Ramos (cell line): ENCODE results near the gene PPP1R12B.

ENCODE experiments used
- in situ Hi-C: fragments of 300-500 bp; cut with MboI; formaldehyde crosslinking; loops from one replicate; pipeline ENCODE4 v1.14.3; 2022; ENCODE audit warnings: low sequenced_read_pairs; ENCODE audit not compliant: unreplicated experiment

PPP1R12B gene, protein sequence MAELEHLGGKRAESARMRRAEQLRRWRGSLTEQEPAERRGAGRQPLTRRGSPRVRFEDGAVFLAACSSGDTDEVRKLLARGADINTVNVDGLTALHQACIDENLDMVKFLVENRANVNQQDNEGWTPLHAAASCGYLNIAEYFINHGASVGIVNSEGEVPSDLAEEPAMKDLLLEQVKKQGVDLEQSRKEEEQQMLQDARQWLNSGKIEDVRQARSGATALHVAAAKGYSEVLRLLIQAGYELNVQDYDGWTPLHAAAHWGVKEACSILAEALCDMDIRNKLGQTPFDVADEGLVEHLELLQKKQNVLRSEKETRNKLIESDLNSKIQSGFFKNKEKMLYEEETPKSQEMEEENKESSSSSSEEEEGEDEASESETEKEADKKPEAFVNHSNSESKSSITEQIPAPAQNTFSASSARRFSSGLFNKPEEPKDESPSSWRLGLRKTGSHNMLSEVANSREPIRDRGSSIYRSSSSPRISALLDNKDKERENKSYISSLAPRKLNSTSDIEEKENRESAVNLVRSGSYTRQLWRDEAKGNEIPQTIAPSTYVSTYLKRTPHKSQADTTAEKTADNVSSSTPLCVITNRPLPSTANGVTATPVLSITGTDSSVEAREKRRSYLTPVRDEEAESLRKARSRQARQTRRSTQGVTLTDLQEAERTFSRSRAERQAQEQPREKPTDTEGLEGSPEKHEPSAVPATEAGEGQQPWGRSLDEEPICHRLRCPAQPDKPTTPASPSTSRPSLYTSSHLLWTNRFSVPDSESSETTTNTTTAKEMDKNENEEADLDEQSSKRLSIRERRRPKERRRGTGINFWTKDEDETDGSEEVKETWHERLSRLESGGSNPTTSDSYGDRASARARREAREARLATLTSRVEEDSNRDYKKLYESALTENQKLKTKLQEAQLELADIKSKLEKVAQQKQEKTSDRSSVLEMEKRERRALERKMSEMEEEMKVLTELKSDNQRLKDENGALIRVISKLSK

DNA sequence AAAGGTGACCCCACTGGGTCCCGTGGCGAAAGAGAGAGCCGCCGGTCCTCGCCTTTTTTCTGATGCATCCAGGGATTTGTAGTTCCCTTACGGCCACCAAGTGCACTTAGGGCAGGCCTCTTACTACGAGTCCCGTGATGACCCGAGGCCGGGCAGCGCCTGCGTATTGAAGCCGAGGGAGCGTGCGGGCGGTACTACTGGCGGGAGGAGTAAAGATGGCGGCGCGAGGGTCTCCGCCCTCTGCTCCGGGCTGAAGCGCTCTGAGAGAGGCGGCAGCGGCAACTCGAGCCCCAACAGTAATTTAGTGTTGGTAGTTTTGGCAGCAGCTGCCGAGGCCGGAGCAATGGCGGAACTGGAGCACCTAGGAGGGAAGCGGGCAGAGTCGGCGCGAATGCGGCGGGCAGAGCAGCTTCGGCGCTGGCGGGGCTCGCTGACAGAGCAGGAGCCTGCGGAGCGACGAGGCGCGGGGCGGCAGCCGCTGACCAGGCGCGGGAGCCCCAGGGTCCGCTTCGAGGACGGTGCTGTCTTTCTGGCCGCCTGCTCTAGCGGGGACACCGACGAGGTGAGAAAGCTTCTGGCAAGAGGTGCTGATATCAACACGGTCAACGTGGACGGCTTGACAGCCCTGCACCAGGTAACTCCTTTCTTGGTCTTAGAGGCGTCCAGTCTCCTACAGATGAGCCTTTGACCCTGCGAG lies at the start of gene PPP1R12B:
PPP1R12B (plus strand) TSS at position 191 of the 697 bp plus-strand sequence; CDS start at position 344, 153 bp downstream.
- in situ Hi-C loops = loop anchor here (10.0 kb wide), 1 partner anchor 226 kb away; no protein-coding TSS in a partner anchor

GRCh38 chr1:202302166-202302565 lies 46.3 kb upstream of the PPP1R12B start:
- in situ Hi-C loops = no loop called here

DNA sequence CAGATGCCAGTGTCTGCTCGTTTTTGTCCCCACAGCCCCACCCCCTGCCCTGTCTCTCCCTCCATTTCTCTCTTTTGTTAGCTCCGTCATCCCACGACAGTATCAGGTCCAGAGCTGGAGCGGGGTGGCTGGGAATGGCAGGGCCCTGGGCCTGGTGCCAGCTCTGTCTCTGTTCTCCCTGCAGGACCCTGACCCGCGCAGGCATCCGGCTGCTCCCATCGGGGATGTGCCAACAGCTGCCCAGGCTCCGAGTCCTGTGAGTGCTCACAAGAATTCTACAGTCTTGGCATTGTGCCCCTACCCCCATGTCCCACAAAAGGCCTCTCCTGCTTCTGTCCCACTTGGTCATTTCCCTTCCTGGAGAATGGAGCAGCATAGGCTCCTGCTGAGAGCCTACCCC lies 44.1 kb upstream of the PPP1R12B start:
- in situ Hi-C loops = no loop called here

GRCh38 chr1:202305168-202305567 lies 43.3 kb upstream of the PPP1R12B start:
- in situ Hi-C loops = no loop called here

- in situ Hi-C loops = no loop called here
These were observed 41.8 kb upstream of the PPP1R12B start for GRCh38 chr1:202306535-202307345.

DNA sequence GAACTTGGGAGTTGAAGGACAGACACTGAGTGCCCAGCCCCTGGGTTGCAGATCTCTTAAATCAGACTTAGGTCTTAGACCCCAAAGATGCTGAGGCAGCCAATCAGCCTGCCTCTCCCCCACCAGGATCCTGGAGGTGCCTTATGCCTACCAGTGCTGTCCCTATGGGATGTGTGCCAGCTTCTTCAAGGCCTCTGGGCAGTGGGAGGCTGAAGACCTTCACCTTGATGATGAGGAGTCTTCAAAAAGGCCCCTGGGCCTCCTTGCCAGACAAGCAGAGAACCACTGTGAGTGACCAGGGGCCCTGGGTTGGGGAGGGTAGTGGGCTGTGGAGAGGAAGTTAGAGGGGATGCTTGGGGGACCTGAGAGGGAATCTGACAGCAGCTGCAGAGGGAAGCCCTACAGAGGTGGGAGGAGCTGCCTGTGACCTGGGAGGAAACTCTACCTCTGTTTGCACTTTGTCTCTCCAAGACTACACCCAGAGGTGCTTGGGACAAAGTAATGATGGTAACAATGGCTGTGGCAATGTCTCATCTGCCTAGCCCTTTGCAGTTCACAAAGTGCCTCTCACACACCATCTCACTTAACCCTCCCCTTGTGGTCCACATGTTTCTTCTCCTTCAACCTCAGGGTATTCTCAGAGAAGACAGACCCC lies 38.3 kb upstream of the PPP1R12B start:
- in situ Hi-C loops = loop anchor here (5.0 kb wide), 1 partner anchor 123 kb away; no protein-coding TSS in a partner anchor

DNA sequence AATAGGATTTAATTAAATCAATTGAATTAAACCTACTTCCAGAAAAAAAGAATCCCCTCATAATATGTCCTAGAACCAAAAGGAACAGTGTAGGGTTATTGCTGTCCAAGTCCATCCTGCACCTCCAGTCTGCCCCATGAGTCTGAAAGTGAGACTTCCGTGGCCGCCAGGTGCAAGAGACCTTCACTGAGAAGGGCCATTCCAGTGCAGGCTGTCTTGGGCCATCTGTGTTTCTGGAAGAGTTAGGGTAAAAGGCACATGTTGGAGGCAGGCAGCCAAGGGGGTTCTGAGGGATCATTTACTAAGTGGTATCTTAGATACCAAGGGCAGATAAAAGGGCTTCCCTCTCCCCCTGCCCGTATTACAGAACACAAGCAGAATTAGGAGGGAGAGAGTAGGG lies 37.8 kb upstream of the PPP1R12B start:
- in situ Hi-C loops = loop anchor here (5.0 kb wide), 1 partner anchor 123 kb away; no protein-coding TSS in a partner anchor

GRCh38 chr1:202311875-202312635 lies 36.4 kb upstream of the PPP1R12B start:
- in situ Hi-C loops = loop anchor here (5.0 kb wide), 1 partner anchor 125 kb away; no protein-coding TSS in a partner anchor

- in situ Hi-C loops = no loop called here
These were observed 32.8 kb upstream of the PPP1R12B start for GRCh38 chr1:202315576-202316168.

GRCh38 chr1:202316186-202316585 lies 32.3 kb upstream of the PPP1R12B start:
- in situ Hi-C loops = no loop called here

- in situ Hi-C loops = no loop called here
These were observed 30.3 kb upstream of the PPP1R12B start for GRCh38 chr1:202317941-202318925.

GRCh38 chr1:202319381-202320080 lies 29.0 kb upstream of the PPP1R12B start:
- in situ Hi-C loops = no loop called here

DNA sequence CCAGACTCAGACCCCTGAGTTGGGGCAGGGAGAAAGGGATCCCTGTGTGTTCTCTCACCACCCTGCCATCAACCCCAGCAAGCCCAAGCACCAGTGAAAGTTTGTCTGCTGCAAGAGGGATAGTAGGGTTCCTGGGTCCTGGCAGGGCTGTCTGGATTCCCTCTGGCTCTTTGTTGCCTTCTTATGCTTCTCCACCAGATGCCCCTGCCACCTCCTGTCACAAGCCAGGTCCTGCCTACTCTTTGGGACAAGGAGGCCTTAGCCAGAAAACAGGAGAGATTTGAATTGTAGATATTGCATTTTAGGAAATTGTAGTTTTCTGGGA lies 28.5 kb upstream of the PPP1R12B start:
- in situ Hi-C loops = no loop called here

DNA sequence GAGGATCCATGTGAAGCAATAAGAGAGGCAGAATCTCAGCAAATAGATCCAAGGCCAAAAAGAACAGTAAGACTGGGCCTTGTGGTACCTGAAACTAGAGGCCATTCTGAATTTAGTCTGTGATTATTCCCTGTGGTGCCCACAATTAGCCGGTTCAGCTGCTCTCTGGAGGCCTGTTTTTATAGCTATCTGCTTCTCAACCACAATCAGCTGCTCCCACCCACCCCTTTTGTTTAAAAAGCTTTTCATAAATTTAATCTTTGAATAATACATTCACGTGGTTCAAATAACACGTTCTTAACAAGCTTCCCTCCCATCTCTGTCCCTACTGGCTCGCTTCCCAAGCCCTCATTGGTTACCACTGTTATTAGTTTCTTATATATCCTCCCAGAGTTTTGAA lies 24.8 kb upstream of the PPP1R12B start:
- in situ Hi-C loops = no loop called here

GRCh38 chr1:202324646-202325045 lies 23.9 kb upstream of the PPP1R12B start:
- in situ Hi-C loops = no loop called here

- in situ Hi-C loops = no loop called here
These were observed 18.6 kb upstream of the PPP1R12B start for GRCh38 chr1:202329891-202330290.
